Nephron (organoid): Measurements from ENCODE around the gene MYH1.

Source experiments
- H3K27ac Mint-ChIP-seq, 3 experiments: 2 replicates each; pipeline ENCODE4 v1.8.0; 2020; ENCODE audit warnings: mixed read lengths in 3 of 3, mild to moderate bottlenecking in 2 of 3, moderate library complexity in 1 of 3
- H3K27me3 Mint-ChIP-seq: 2 replicates; pipeline ENCODE4 v1.8.0; 2021; ENCODE audit warnings: low read depth, mild to moderate bottlenecking, moderate library complexity, mixed read lengths
- H3K36me3 Mint-ChIP-seq: 2 replicates; pipeline ENCODE4 v1.8.0; 2020; ENCODE audit warnings: low read depth, mixed read lengths
- H3K4me1 Mint-ChIP-seq: 2 replicates; pipeline ENCODE4 v1.8.0; 2020; ENCODE audit warnings: mixed read lengths
- H3K4me3 Mint-ChIP-seq, 3 experiments: 2 replicates each; pipeline ENCODE4 v1.8.0; 2020; ENCODE audit warnings: mild to moderate bottlenecking in 3 of 3, mixed read lengths in 3 of 3, moderate library complexity in 2 of 3
- H3K9me3 Mint-ChIP-seq: 2 replicates; pipeline ENCODE4 v1.8.0; 2020; ENCODE audit warnings: mixed read lengths
- CTCF ChIP-seq, 3 experiments: fragments of 200-600 bp; sonication (generic); IDR thresholded peaks; one replicate each; pipeline ENCODE4 v1.5.0; 2021; ENCODE audit warnings: antibody characterized with exemption in 3 of 3; ENCODE audit not compliant: unreplicated experiment in 3 of 3

Gene MYH1

GRCh38 chr17:10512856-10513255, 5.5 kb downstream of the MYH1 start:
- no peaks in the 10 kb centered on the region for H3K9me3 Mint-ChIP-seq
- H3K4me1 Mint-ChIP-seq = no peaks in the 10 kb centered on the region
- no peak overlapping the region for H3K27ac Mint-ChIP-seq
- no peak for TF ChIP-seq CTCF (IDR thresholded peaks at IDR 0.05; ENCODE audit: unreplicated experiment in 3 of 3)
- H3K36me3 Mint-ChIP-seq = no peaks in the 10 kb centered on the region
- no peaks in the 10 kb centered on the region for H3K27me3 Mint-ChIP-seq
- H3K4me3 Mint-ChIP-seq = no peak overlapping the region

- no peaks in the 10 kb centered on the region for H3K27me3 Mint-ChIP-seq
- no peak overlapping the region for H3K4me3 Mint-ChIP-seq
- no peak for TF ChIP-seq CTCF (IDR thresholded peaks at IDR 0.05; ENCODE audit: unreplicated experiment in 3 of 3)
- H3K9me3 Mint-ChIP-seq = peaks cover 2% of the 10 kb centered on the region
- H3K27ac Mint-ChIP-seq = no peak overlapping the region
- no peaks in the 10 kb centered on the region for H3K36me3 Mint-ChIP-seq
- H3K4me1 Mint-ChIP-seq = no peaks in the 10 kb centered on the region
These were observed 18.4 kb downstream of the MYH1 start for GRCh38 chr17:10499950-10500349.

GRCh38 chr17:10492004-10492403, 26.3 kb downstream of the MYH1 start:
- H3K36me3 Mint-ChIP-seq = no peaks in the 10 kb centered on the region
- H3K27me3 Mint-ChIP-seq = no peaks in the 10 kb centered on the region
- H3K4me1 Mint-ChIP-seq = no peaks in the 10 kb centered on the region

GRCh38 chr17:10482252-10482651, 36.1 kb downstream of the MYH1 start:
- Mint-ChIP-seq H3K4me1 (no peaks in the 10 kb centered on the region), H3K36me3 (no peaks in the 10 kb centered on the region), H3K27me3 (no peaks in the 10 kb centered on the region), H3K4me3 (no peak overlapping the region), H3K9me3 (peaks cover 49% of the 10 kb centered on the region), H3K27ac (no peak overlapping the region)
- no peak for TF ChIP-seq CTCF (IDR thresholded peaks at IDR 0.05; ENCODE audit: unreplicated experiment in 3 of 3)

More at GRCh38 chr17:10492004-10492403, 26.3 kb downstream of the MYH1 start:
- H3K4me3 Mint-ChIP-seq = no peak overlapping the region
- no peak overlapping the region for H3K27ac Mint-ChIP-seq
- TF ChIP-seq CTCF (IDR thresholded peaks at IDR 0.05; ENCODE audit: unreplicated experiment in 3 of 3) = no peak
- peaks cover 31% of the 10 kb centered on the region for H3K9me3 Mint-ChIP-seq

DNA sequence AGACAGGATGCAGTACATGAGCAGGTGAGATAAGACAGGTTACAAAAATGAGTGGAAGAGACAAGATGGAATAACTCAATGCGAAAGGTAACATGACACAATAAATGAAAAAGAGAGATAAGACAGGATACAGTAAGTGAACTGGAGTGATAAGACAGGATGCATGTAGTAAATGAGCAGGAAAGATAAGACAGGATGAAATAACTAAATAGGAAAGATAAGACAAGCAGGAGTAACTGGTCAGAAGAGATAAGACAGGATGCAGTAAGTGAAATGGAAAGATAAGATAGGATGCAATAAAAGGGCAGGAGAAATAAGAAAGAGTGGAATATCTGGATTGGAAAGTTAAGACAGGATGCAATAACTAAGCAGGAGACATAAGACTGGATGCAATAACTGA, 40.6 kb downstream of the MYH1 start:
- Mint-ChIP-seq H3K36me3 (no peaks in the 10 kb centered on the region), H3K4me1 (no peaks in the 10 kb centered on the region), H3K9me3 (peaks cover 11% of the 10 kb centered on the region), H3K27me3 (no peaks in the 10 kb centered on the region), H3K27ac (no peak overlapping the region), H3K4me3 (no peak overlapping the region)
- TF ChIP-seq CTCF (IDR thresholded peaks at IDR 0.05; ENCODE audit: unreplicated experiment in 3 of 3) = no peak

GRCh38 chr17:10474536-10474935, 43.8 kb downstream of the MYH1 start:
- no peak overlapping the region for H3K27ac Mint-ChIP-seq
- no peaks in the 10 kb centered on the region for H3K4me1 Mint-ChIP-seq
- no peaks in the 10 kb centered on the region for H3K27me3 Mint-ChIP-seq
- no peak overlapping the region for H3K4me3 Mint-ChIP-seq
- H3K36me3 Mint-ChIP-seq = no peaks in the 10 kb centered on the region
- no peaks in the 10 kb centered on the region for H3K9me3 Mint-ChIP-seq
- no peak for TF ChIP-seq CTCF (IDR thresholded peaks at IDR 0.05; ENCODE audit: unreplicated experiment in 3 of 3)
